Sigmoid colon (tissue), 7 donors: ENCODE data around the gene WRAP73. TPM values are rescaled to one million over a fixed set of nuclear protein-coding genes. Genes with fewer than 3 reads are reported as not detected.

Experiments
- DNase-seq: peaks from one replicate; pipeline ENCODE4 v3.0.0-alpha.2; 2019
- H3K27ac ChIP-seq, 4 donors: fragments of 200-600 bp; sonication (generic); one replicate each; pipeline ENCODE4 v1.5.1; 2016 to 2019; ENCODE audit warnings: mild to moderate bottlenecking in 1 of 4
- H3K27me3 ChIP-seq, 3 donors: fragments of 200-600 bp; sonication (generic); one replicate each; pipeline ENCODE4 v1.5.1; 2019; ENCODE audit warnings: mild to moderate bottlenecking in 1 of 3
- H3K36me3 ChIP-seq, 4 donors: fragments of 200-600 bp; sonication (generic); one replicate each; pipeline ENCODE4 v1.5.1; 2016 to 2019
- H3K4me1 ChIP-seq, 4 donors: fragments of 200-600 bp; sonication (generic); one replicate each; pipeline ENCODE4 v1.5.1; 2017 to 2019
- H3K4me3 ChIP-seq, 4 donors: fragments of 200-600 bp; sonication (generic); one replicate each; pipeline ENCODE4 v1.5.1; 2017 to 2019; ENCODE audit warnings: mild to moderate bottlenecking in 2 of 4, moderate library complexity in 1 of 4
- H3K9me3 ChIP-seq, 4 donors: fragments of 200-600 bp in 3 of 4; sonication (generic) in 3 of 4; one replicate each; pipeline versions ENCODE4 v1.5.1 to v1.6.1; 2013 to 2019
- CTCF ChIP-seq, 4 experiments: fragments of 450-650 bp in 3 of 4; fragments of 200-600 bp in 1 of 4; IDR thresholded peaks; one replicate each; pipeline ENCODE4 v1.5.1; 2016 to 2019; ENCODE audit warnings: antibody characterized with exemption in 4 of 4, mild to moderate bottlenecking in 3 of 4, moderate library complexity in 2 of 4
- EP300 ChIP-seq, 4 donors: sonication (generic); formaldehyde crosslinking; IDR thresholded peaks; one replicate each; pipeline ENCODE4 v1.6.1; 2017; ENCODE audit warnings: antibody characterized with exemption in 4 of 4
- POLR2A ChIP-seq, 2 donors: fragments of 450-650 bp; IDR thresholded peaks; one replicate each; pipeline ENCODE4 v1.6.1; 2016; ENCODE audit warnings: antibody characterized with exemption in 2 of 2, mild to moderate bottlenecking in 2 of 2, moderate library complexity in 2 of 2
- POLR2AphosphoS5 ChIP-seq, 4 donors: sonication (generic); formaldehyde crosslinking; IDR thresholded peaks; one replicate each; pipeline ENCODE4 v1.6.1; 2017; ENCODE audit warnings: antibody characterized with exemption in 4 of 4
- WGBS, 2 donors: extraction: QIAGEN DNeasy Blood & Tissue Kit; methylation state at CpG; one replicate each; pipeline ENCODE4 v1.1.7; 2013; 5-methylcytosine and 5-hydroxymethylcytosine counted together
- intact Hi-C: fragments of 100-400 bp; cut with DNase I; formaldehyde crosslinking; loops from one replicate; pipeline ENCODE4 v1.15.1; 2023
- polyA plus RNA-seq, 3 donors: library from polyadenylated mRNA; stranded (reverse); fragments of 200-250 nt; gene quantifications; one replicate each; pipeline ENCODE4 v1.2.3, GENCODE V29; 2013
- total RNA-seq, 4 donors: library from RNA; depleted of rRNA; stranded (reverse); fragments of >200 nt; gene quantifications; one replicate each; pipeline ENCODE4 v1.1.0, GENCODE V29; 2016
- donor health status: healthy with polysubstance abuse.
- donor health status: Bipolar disorder and iron deficiency.
- donor health status: healthy.

Gene WRAP73
- total and polyA plus RNA-seq, 7 donors, result 11.4 to 24.2 (median 17.2) TPM

DNA sequence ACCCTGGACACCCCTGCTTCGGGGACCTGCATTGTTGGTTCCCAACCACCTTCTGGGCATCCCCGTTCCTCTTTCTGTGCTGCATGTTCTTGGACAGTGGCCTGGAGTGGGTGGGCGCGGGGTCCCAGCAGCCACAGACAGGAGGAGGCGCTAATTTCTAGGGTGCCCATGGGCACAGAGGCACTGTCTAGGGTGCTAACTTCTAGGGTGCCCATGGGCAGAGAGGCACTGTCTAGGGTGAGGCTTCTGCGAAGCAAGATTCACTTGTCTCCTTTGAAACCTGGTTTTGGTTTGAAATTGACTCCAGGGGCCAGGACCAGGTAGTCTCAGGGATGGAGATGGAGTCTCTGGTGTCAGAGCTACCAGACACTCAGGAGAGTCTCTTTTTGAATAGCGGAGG, 37.8 kb downstream of the WRAP73 start:
- Histone ChIP-seq H3K27me3 (peaks cover 17 to 57% (median 47%) of the 10 kb centered on the region in 3 donors), H3K9me3 (no peaks in the 10 kb centered on the region), H3K27ac (no peak overlapping the region), H3K36me3 (no peaks in the 10 kb centered on the region), H3K4me3 (peak overlapping the region in 1 of 4 donors; percentile 51), H3K4me1 (peaks cover 0 to 22% (median 21%) of the 10 kb centered on the region in 4 donors)
- 61 to 66% methylated on average over 7 of the region's 7 CpGs for WGBS, 2 donors
- no peak for DNase-seq
- TF ChIP-seq CTCF (IDR thresholded peaks at IDR 0.05) (no peak), POLR2AphosphoS5 (IDR thresholded peaks at IDR 0.05) (no peak), EP300 (IDR thresholded peaks at IDR 0.05) (no peak), POLR2A (IDR thresholded peaks at IDR 0.05) (no peak)
- intact Hi-C loops, result no loop called here

GRCh38 chr1:3611170-3612019, 38.5 kb downstream of the WRAP73 start, which contains the start of gene MEGF6:
Gene MEGF6, minus strand, starts transcription at chr1:3611508. Its CDS starts 240 bp downstream, at chr1:3611268.
- peaks cover 0 to 22% (median 21%) of the 10 kb centered on the region in 4 donors for H3K4me1 ChIP-seq
- TF ChIP-seq CTCF (IDR thresholded peaks at IDR 0.05), result no peak
- TF ChIP-seq EP300 (IDR thresholded peaks at IDR 0.05), result no peak
- TF ChIP-seq POLR2AphosphoS5 (IDR thresholded peaks at IDR 0.05), result no peak
- no peak for TF ChIP-seq POLR2A (IDR thresholded peaks at IDR 0.05)
- H3K4me3 ChIP-seq, result peak within 1 kb of the TSS; percentile 11 to 51 (median 40)
- 1 to 2% methylated on average over 87 of the region's 87 CpGs for WGBS, 2 donors
- H3K36me3 ChIP-seq, result no peaks in the 10 kb centered on the region
- H3K9me3 ChIP-seq, result no peaks in the 10 kb centered on the region
- peak; percentile 83 for DNase-seq
- H3K27me3 ChIP-seq, result peaks cover 17 to 57% (median 47%) of the 10 kb centered on the region in 3 donors
- intact Hi-C loops, result no loop called here
- no peak within 1 kb of the TSS for H3K27ac ChIP-seq

DNA sequence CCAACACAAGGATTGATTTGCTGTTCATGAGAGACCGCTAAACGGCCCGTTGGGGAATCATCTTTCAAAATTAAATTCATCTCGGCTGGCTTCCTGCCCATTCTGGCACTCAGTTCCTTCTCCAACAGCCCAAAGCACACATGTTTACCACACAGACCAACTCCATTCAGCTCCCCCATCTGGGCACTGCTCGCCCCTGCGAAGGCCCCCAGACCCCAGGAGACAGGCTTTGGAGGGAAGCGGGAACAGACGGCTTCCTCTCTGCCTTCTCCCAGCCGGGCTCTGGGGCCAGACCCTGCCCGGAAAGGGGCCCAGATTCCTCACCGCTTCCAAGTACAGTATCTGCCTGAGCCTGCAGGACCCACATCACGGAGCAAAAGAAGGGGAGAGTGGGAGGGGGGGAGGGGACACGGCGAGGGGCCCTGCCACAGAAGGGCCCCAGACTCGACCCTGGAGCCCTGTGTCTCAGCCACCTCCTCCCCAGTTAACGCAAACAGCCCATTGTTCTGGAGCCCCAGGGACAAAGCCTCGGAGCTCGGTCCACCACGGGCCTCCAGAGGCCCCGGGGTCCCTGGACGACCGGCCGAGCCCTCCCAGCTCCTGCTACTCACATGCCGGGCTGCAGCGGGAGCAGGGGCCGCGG, 39.3 kb downstream of the WRAP73 start:
- H3K36me3 ChIP-seq, result no peaks in the 10 kb centered on the region
- WGBS, 2 donors, result 5 to 6% methylated on average over 27 of the region's 27 CpGs
- peak overlapping the region; percentile 11 to 51 (median 40) for H3K4me3 ChIP-seq
- H3K27me3 ChIP-seq, result peaks cover 17 to 57% (median 47%) of the 10 kb centered on the region in 3 donors
- peaks cover 0 to 22% (median 21%) of the 10 kb centered on the region in 4 donors for H3K4me1 ChIP-seq
- intact Hi-C loops, result no loop called here
- no peaks in the 10 kb centered on the region for H3K9me3 ChIP-seq
- no peak overlapping the region for H3K27ac ChIP-seq
- no peak for TF ChIP-seq POLR2A (IDR thresholded peaks at IDR 0.05)
- TF ChIP-seq POLR2AphosphoS5 (IDR thresholded peaks at IDR 0.05), result no peak
- no peak for TF ChIP-seq EP300 (IDR thresholded peaks at IDR 0.05)
- TF ChIP-seq CTCF (IDR thresholded peaks at IDR 0.05), result no peak
- DNase-seq, result no peak

- peaks cover 0 to 22% (median 21%) of the 10 kb centered on the region in 4 donors for H3K4me1 ChIP-seq
- intact Hi-C loops, result no loop called here
- no peak for DNase-seq
- H3K36me3 ChIP-seq, result no peaks in the 10 kb centered on the region
- 62 to 67% methylated on average over 24 of the region's 24 CpGs for WGBS, 2 donors
- H3K4me3 ChIP-seq, result peak overlapping the region in 2 of 4 donors; percentile 36 to 45
- H3K27me3 ChIP-seq, result peaks cover 17 to 57% (median 47%) of the 10 kb centered on the region in 3 donors
- no peak for TF ChIP-seq POLR2AphosphoS5 (IDR thresholded peaks at IDR 0.05)
- H3K9me3 ChIP-seq, result no peaks in the 10 kb centered on the region
- no peak overlapping the region for H3K27ac ChIP-seq
Measured at GRCh38 chr1:3609769-3610526, 40.0 kb downstream of the WRAP73 start.
